ENCODE results near the gene TBX5. TPM values are rescaled to one million over a fixed set of nuclear protein-coding genes. Genes with fewer than 3 reads are reported as not detected.

The TBX5 gene
- total and polyA plus RNA-seq, 5 donors, result 97.3 to 275 (median 186) TPM

DNA sequence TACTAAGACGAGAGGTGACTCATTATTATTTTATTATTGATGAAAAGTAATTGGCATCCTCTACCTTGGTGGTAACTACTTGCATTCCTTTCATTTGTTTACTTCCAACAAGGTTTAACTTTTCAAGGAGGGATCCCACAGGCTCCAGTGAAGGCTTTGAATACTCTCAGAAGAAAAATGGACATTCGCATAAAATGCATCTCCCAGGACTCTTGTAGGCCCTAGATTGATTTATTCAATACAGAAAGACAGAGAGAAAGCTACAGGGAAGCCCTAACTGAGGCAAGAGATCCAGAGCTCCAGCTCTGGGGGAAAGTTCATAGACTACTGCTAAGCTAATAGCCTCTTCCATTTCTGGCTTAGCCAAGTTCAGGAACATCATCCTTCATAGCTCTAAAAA lies 87.0 kb downstream of the TBX5 start:
- Histone ChIP-seq H3K27ac (ENCODE audit: low read length) (no peak overlapping the region), H3K4me1 (ENCODE audit: control insufficient read depth, insufficient read depth, low read length) (peaks cover 4% of the 10 kb centered on the region), H3K27me3 (ENCODE audit: control insufficient read depth, insufficient read depth) (no peaks in the 10 kb centered on the region), H3K4me3 (ENCODE audit: low read length) (no peak overlapping the region), H3K9me3 (ENCODE audit: control insufficient read depth, low read length) (no peaks in the 10 kb centered on the region)
- no peak for ATAC-seq
- 70% methylated on average over 2 of the region's 2 CpGs for WGBS
- DNase-seq, result no peak
- intact Hi-C loops (cut with DNase I), result no loop called here

- Histone ChIP-seq H3K27ac (ENCODE audit: low read length) (no peak overlapping the region), H3K4me3 (ENCODE audit: low read length) (no peak overlapping the region), H3K9me3 (ENCODE audit: control insufficient read depth, low read length) (no peaks in the 10 kb centered on the region), H3K27me3 (ENCODE audit: control insufficient read depth, insufficient read depth) (no peaks in the 10 kb centered on the region), H3K4me1 (ENCODE audit: control insufficient read depth, insufficient read depth, low read length) (peaks cover 4% of the 10 kb centered on the region)
- DNase-seq, result no peak
- peak; percentile 27 to 34 for ATAC-seq
- WGBS, result 20% methylated on average over 5 of the region's 5 CpGs
- intact Hi-C loops (cut with DNase I), result no loop called here
Measured at GRCh38 chr12:114316076-114316475, 89.9 kb downstream of the TBX5 start.

GRCh38 chr12:114314974-114315720 lies 90.8 kb downstream of the TBX5 start:
- Histone ChIP-seq H3K4me1 (ENCODE audit: control insufficient read depth, insufficient read depth, low read length) (peaks cover 4% of the 10 kb centered on the region), H3K9me3 (ENCODE audit: control insufficient read depth, low read length) (no peaks in the 10 kb centered on the region), H3K27me3 (ENCODE audit: control insufficient read depth, insufficient read depth) (no peaks in the 10 kb centered on the region), H3K27ac (ENCODE audit: low read length) (no peak overlapping the region), H3K4me3 (ENCODE audit: low read length) (no peak overlapping the region)
- 92% methylated on average over 16 of the region's 16 CpGs for WGBS
- DNase-seq (no peak), ATAC-seq (no peak)
- intact Hi-C loops (cut with DNase I), result no loop called here

- Histone ChIP-seq H3K9me3 (ENCODE audit: control insufficient read depth, low read length) (no peaks in the 10 kb centered on the region), H3K27me3 (ENCODE audit: control insufficient read depth, insufficient read depth) (no peaks in the 10 kb centered on the region), H3K4me3 (ENCODE audit: low read length) (no peak overlapping the region), H3K27ac (ENCODE audit: low read length) (no peak overlapping the region), H3K4me1 (ENCODE audit: control insufficient read depth, insufficient read depth, low read length) (peaks cover 4% of the 10 kb centered on the region)
- intact Hi-C loops (cut with DNase I), result no loop called here
- no peak for ATAC-seq
- no peak for DNase-seq
- WGBS, result 60% methylated on average over 7 of the region's 7 CpGs
Measured at GRCh38 chr12:114314403-114314802, 91.5 kb downstream of the TBX5 start.

GRCh38 chr12:114313910-114314309 lies 92.0 kb downstream of the TBX5 start:
- no peak overlapping the region for H3K4me3 ChIP-seq (ENCODE audit: low read length)
- H3K27ac ChIP-seq (ENCODE audit: low read length), result no peak overlapping the region
- DNase-seq (no peak), ATAC-seq (no peak)
- no peaks in the 10 kb centered on the region for H3K9me3 ChIP-seq (ENCODE audit: control insufficient read depth, low read length)
- H3K27me3 ChIP-seq (ENCODE audit: control insufficient read depth, insufficient read depth), result no peaks in the 10 kb centered on the region
- WGBS, result 81% methylated on average over 2 of the region's 2 CpGs
- peaks cover 4% of the 10 kb centered on the region for H3K4me1 ChIP-seq (ENCODE audit: control insufficient read depth, insufficient read depth, low read length)
- intact Hi-C loops (cut with DNase I), result no loop called here

DNA sequence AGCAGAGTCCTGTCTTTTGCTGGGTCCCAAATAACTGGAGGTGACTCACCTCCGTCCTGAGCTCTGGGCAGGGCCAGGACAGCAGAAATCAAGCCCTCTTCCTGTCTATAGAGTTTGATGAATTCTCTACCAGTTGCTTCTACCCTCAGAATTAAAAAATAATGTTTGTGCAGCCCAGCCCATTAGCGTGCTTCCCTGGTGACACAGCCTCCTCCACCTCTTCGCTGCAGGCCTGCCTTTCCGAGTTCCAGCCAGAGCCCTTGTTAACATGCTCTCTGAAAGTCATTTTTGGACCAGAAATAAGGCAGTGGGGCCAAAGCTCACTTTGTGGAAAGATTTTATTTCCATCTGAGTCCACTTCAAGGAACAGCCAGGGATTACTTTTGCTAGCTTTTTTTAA lies 94.0 kb downstream of the TBX5 start:
- DNase-seq, result peak; percentile 38 to 76 (median 69)
- H3K27me3 ChIP-seq (ENCODE audit: control insufficient read depth, insufficient read depth), result no peaks in the 10 kb centered on the region
- H3K4me3 ChIP-seq (ENCODE audit: low read length), result no peak overlapping the region
- H3K27ac ChIP-seq (ENCODE audit: low read length), result no peak overlapping the region
- peak; percentile 66 to 84 for ATAC-seq
- H3K4me1 ChIP-seq (ENCODE audit: control insufficient read depth, insufficient read depth, low read length), result peaks cover 4% of the 10 kb centered on the region
- intact Hi-C loops (cut with DNase I), result no loop called here
- 57% methylated on average over 4 of the region's 4 CpGs for WGBS
- H3K9me3 ChIP-seq (ENCODE audit: control insufficient read depth, low read length), result no peaks in the 10 kb centered on the region

- Histone ChIP-seq H3K4me3 (ENCODE audit: low read length) (no peak overlapping the region), H3K9me3 (ENCODE audit: control insufficient read depth, low read length) (no peaks in the 10 kb centered on the region), H3K4me1 (ENCODE audit: control insufficient read depth, insufficient read depth, low read length) (peaks cover 2% of the 10 kb centered on the region), H3K27me3 (ENCODE audit: control insufficient read depth, insufficient read depth) (no peaks in the 10 kb centered on the region), H3K27ac (ENCODE audit: low read length) (no peak overlapping the region)
- intact Hi-C loops (cut with DNase I), result no loop called here
- ATAC-seq (no peak), DNase-seq (no peak)
- WGBS, result 84% methylated on average over 1 of the region's 1 CpG
Measured at GRCh38 chr12:114306646-114307045, 99.3 kb downstream of the TBX5 start.

DNA sequence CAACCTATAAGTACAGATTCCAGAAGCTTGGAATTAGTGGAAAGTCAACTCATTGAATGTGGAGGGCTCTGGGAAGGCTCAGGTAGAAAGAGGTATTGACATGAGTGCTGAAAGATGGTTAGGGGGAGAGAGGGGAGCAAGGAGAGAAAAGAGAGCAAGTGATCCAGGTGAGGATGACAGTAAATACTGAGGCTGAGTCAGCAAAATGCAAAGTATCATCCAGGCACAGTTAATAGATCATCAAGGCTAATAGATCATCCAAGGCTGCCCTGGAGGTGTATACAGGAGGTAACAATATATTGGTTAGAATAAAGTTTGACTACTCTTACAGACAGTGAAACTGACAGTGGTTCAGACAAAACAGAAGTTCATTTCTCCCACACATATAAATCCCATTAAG lies 100.5 kb downstream of the TBX5 start:
- no peaks in the 10 kb centered on the region for H3K27me3 ChIP-seq (ENCODE audit: control insufficient read depth, insufficient read depth)
- H3K4me1 ChIP-seq (ENCODE audit: control insufficient read depth, insufficient read depth, low read length), result peaks cover 2% of the 10 kb centered on the region
- H3K4me3 ChIP-seq (ENCODE audit: low read length), result no peak overlapping the region
- DNase-seq (no peak), ATAC-seq (no peak)
- intact Hi-C loops (cut with DNase I), result no loop called here
- no peaks in the 10 kb centered on the region for H3K9me3 ChIP-seq (ENCODE audit: control insufficient read depth, low read length)
- H3K27ac ChIP-seq (ENCODE audit: low read length), result no peak overlapping the region

All from right cardiac atrium (tissue), 5 donors.